Effector memory CD4-positive, alpha-beta T cell (primary cell): Measurements from ENCODE around the gene PRRT1B.
A peak's percentile ranks its signal among the peaks of the same experiment; 100 is the strongest.

Source experiments
- DNase-seq, 3 donors: peaks; one replicate each; pipeline ENCODE4 v3.0.0-alpha.2; 2020
- H3K27ac ChIP-seq: 2 replicates; pipeline ENCODE4 v1.7.0; 2013; ENCODE audit warnings: mild to moderate bottlenecking, low read length, moderate library complexity; ENCODE audit not compliant: insufficient read depth, poor library complexity, severe bottlenecking
- H3K27me3 ChIP-seq: replicated peaks from 2 replicates; pipeline ENCODE4 v1.7.0; 2013; ENCODE audit warnings: mild to moderate bottlenecking, low read length; ENCODE audit not compliant: insufficient read depth, control insufficient read depth, poor library complexity, severe bottlenecking
- H3K36me3 ChIP-seq: 2 replicates; pipeline ENCODE4 v1.7.0; 2013; ENCODE audit warnings: mild to moderate bottlenecking, low read length, moderate library complexity; ENCODE audit not compliant: control insufficient read depth, insufficient read depth
- H3K4me1 ChIP-seq: 2 replicates; pipeline ENCODE4 v1.7.0; 2013; ENCODE audit warnings: low read length, mild to moderate bottlenecking; ENCODE audit not compliant: control insufficient read depth, insufficient read depth, poor library complexity, severe bottlenecking
- H3K4me3 ChIP-seq: 2 replicates; pipeline ENCODE4 v1.7.0; 2013; ENCODE audit warnings: low read length, low read depth, mild to moderate bottlenecking; ENCODE audit not compliant: insufficient read depth, poor library complexity, severe bottlenecking
- H3K9me3 ChIP-seq: 2 replicates; pipeline ENCODE4 v1.7.0; 2013; ENCODE audit warnings: mild to moderate bottlenecking, low read length, moderate library complexity; ENCODE audit not compliant: control insufficient read depth

Gene PRRT1B

GRCh38 chr9:131589993-131590392, 44.7 kb downstream of the PRRT1B start:
- Histone ChIP-seq H3K27ac (no peak overlapping the region), H3K9me3 (no peaks in the 10 kb centered on the region), H3K4me1 (peaks cover 24% of the 10 kb centered on the region), H3K4me3 (no peak overlapping the region), H3K27me3 (no peaks in the 10 kb centered on the region), H3K36me3 (peaks cover 44% of the 10 kb centered on the region)
- no peak for DNase-seq

GRCh38 chr9:131590449-131590848, 45.1 kb downstream of the PRRT1B start:
- H3K27ac ChIP-seq = peak overlapping the region; percentile 39
- no peaks in the 10 kb centered on the region for H3K27me3 ChIP-seq
- peaks cover 20% of the 10 kb centered on the region for H3K4me1 ChIP-seq
- peaks cover 47% of the 10 kb centered on the region for H3K36me3 ChIP-seq
- no peaks in the 10 kb centered on the region for H3K9me3 ChIP-seq
- no peak overlapping the region for H3K4me3 ChIP-seq
- DNase-seq = no peak

- H3K27ac ChIP-seq = peak overlapping the region; percentile 39
Measured at GRCh38 chr9:131590907-131591844, 45.9 kb downstream of the PRRT1B start.

GRCh38 chr9:131591845-131592208, 46.5 kb downstream of the PRRT1B start:
- Histone ChIP-seq H3K36me3 (peaks cover 61% of the 10 kb centered on the region), H3K9me3 (no peaks in the 10 kb centered on the region), H3K27me3 (no peaks in the 10 kb centered on the region), H3K27ac (no peak overlapping the region), H3K4me1 (peaks cover 14% of the 10 kb centered on the region), H3K4me3 (no peak overlapping the region)
- DNase-seq = no peak

More at GRCh38 chr9:131590907-131591844, 45.9 kb downstream of the PRRT1B start:
- Histone ChIP-seq H3K36me3 (peaks cover 54% of the 10 kb centered on the region), H3K27me3 (no peaks in the 10 kb centered on the region), H3K9me3 (no peaks in the 10 kb centered on the region), H3K4me1 (peaks cover 14% of the 10 kb centered on the region), H3K4me3 (no peak overlapping the region)
- peak; percentile 51 to 65 (median 59) for DNase-seq

GRCh38 chr9:131593091-131593820, 47.9 kb downstream of the PRRT1B start:
- H3K27me3 ChIP-seq = no peaks in the 10 kb centered on the region
- H3K36me3 ChIP-seq = peaks cover 64% of the 10 kb centered on the region
- no peak overlapping the region for H3K4me3 ChIP-seq
- no peak for DNase-seq
- H3K9me3 ChIP-seq = no peaks in the 10 kb centered on the region
- H3K27ac ChIP-seq = no peak overlapping the region
- H3K4me1 ChIP-seq = peaks cover 14% of the 10 kb centered on the region

GRCh38 chr9:131593936-131594665, 48.8 kb downstream of the PRRT1B start:
- Histone ChIP-seq H3K9me3 (no peaks in the 10 kb centered on the region), H3K4me1 (peaks cover 14% of the 10 kb centered on the region), H3K27me3 (no peaks in the 10 kb centered on the region), H3K36me3 (peaks cover 60% of the 10 kb centered on the region), H3K27ac (no peak overlapping the region), H3K4me3 (no peak overlapping the region)
- no peak for DNase-seq

GRCh38 chr9:131594906-131595665, 49.8 kb downstream of the PRRT1B start:
- Histone ChIP-seq H3K4me1 (peaks cover 14% of the 10 kb centered on the region), H3K27me3 (no peaks in the 10 kb centered on the region), H3K4me3 (no peak overlapping the region), H3K36me3 (peaks cover 56% of the 10 kb centered on the region), H3K27ac (no peak overlapping the region), H3K9me3 (no peaks in the 10 kb centered on the region)
- DNase-seq = no peak

GRCh38 chr9:131595696-131596429, 50.5 kb downstream of the PRRT1B start:
- H3K36me3 ChIP-seq = peaks cover 56% of the 10 kb centered on the region
- no peak overlapping the region for H3K4me3 ChIP-seq
- H3K9me3 ChIP-seq = no peaks in the 10 kb centered on the region
- DNase-seq = no peak
- peaks cover 7% of the 10 kb centered on the region for H3K4me1 ChIP-seq
- no peak overlapping the region for H3K27ac ChIP-seq
- H3K27me3 ChIP-seq = no peaks in the 10 kb centered on the region

GRCh38 chr9:131596430-131596743, 51.1 kb downstream of the PRRT1B start:
- DNase-seq = no peak
- Histone ChIP-seq H3K27me3 (no peaks in the 10 kb centered on the region), H3K4me3 (no peak overlapping the region), H3K9me3 (no peaks in the 10 kb centered on the region), H3K27ac (no peak overlapping the region), H3K4me1 (peaks cover 2% of the 10 kb centered on the region), H3K36me3 (peaks cover 60% of the 10 kb centered on the region)
